Endothelial cell of umbilical vein (primary cell): ENCODE data around the gene TMEM135. TPM values are rescaled to one million over a fixed set of nuclear protein-coding genes. Genes with fewer than 3 reads are reported as not detected.
"Not testable (repeated sequence)": the region's sequence is repeated elsewhere in the genome, so short reads cannot be mapped to it uniquely, and the experiment has no call there.

Source experiments
- BruUV-seq: library from RNA; stranded (reverse); fragments of 400-500 nt; replicated peaks from 2 replicates; lab custom pipeline; 2021; lab: Mats Ljungman, UMichigan
- CTCF ChIA-PET: fragments of 300-600, 350-600 bp; sonication (Branson Sonifier 250); formaldehyde crosslinking; loops from one replicate; lab custom pipeline; 2021; ENCODE audit warnings: antibody characterized with exemption, inconsistent platforms; lab: Charles Lee
- POLR2A ChIA-PET: fragments of 300-600, 350-600 bp; sonication (Branson Sonifier 250); formaldehyde crosslinking; loops from one replicate; lab custom pipeline; 2021; ENCODE audit warnings: antibody characterized with exemption, inconsistent platforms; lab: Charles Lee
- DNase-seq: peaks from one replicate; pipeline ENCODE4 v3.0.0-alpha.2; 2011; ENCODE audit warnings: low read depth, low spot score
- FAIRE-seq: peaks from 2 replicates; lab custom pipeline; 2011; peaks lifted over from hg19 to GRCh38; lab: Jason Lieb, UNC
- H2AFZ ChIP-seq: 2 replicates; pipeline ENCODE4 v1.6.0; 2012; ENCODE audit warnings: low read depth, low read length, control low read depth, inconsistent platforms
- H3K27ac ChIP-seq: 2 replicates; pipeline ENCODE4 v1.5.1; 2011; ENCODE audit warnings: low read depth, mild to moderate bottlenecking, control low read depth, low read length, moderate library complexity; ENCODE audit not compliant: insufficient read depth
- H3K27me3 ChIP-seq, 2 experiments: 2 replicates each; pipeline versions ENCODE4 v1.6.0 to v1.6.1; 2011; ENCODE audit warnings: low read length in 2 of 2, mixed read lengths in 1 of 2; ENCODE audit not compliant: control insufficient read depth in 2 of 2, insufficient read depth in 2 of 2
- H3K36me3 ChIP-seq, 2 experiments: 2 replicates in 1 of 2; 3 replicates in 1 of 2; pipeline ENCODE4 v1.5.1; 2011; ENCODE audit warnings: low read length in 2 of 2, mild to moderate bottlenecking in 1 of 2, moderate library complexity in 1 of 2; ENCODE audit not compliant: control insufficient read depth in 2 of 2, insufficient read depth in 2 of 2; ENCODE audit errors: extremely low read depth in 1 of 2
- H3K4me1 ChIP-seq: 3 replicates; pipeline ENCODE4 v1.5.1; 2011; ENCODE audit warnings: mild to moderate bottlenecking, low read length; ENCODE audit not compliant: control insufficient read depth, insufficient read depth; ENCODE audit errors: extremely low read depth
- H3K4me2 ChIP-seq: 2 replicates; pipeline ENCODE4 v1.6.1; 2011; ENCODE audit warnings: low read length, control low read depth, mixed read lengths; ENCODE audit not compliant: insufficient read depth
- H3K4me3 ChIP-seq, 3 experiments: fragments of 200-600 bp in 1 of 3; sonication (generic), shearing (Covaris generic) in 1 of 3; replicated peaks in 1 of 3; 2 replicates each; pipeline ENCODE4 v1.5.1; 2011 to 2016; ENCODE audit warnings: control low read depth in 3 of 3, low read length in 3 of 3, mild to moderate bottlenecking in 2 of 3, inconsistent platforms in 1 of 3, low read depth in 1 of 3, moderate library complexity in 1 of 3; ENCODE audit not compliant: insufficient read depth in 1 of 3
- H3K79me2 ChIP-seq: 2 replicates; pipeline ENCODE4 v1.6.0; 2012; ENCODE audit warnings: low read length, inconsistent platforms; ENCODE audit not compliant: control insufficient read depth, insufficient read depth
- H3K9ac ChIP-seq: replicated peaks from 2 replicates; pipeline ENCODE3; 2011; ENCODE audit warnings: low read length, control low read depth; ENCODE audit not compliant: insufficient read depth; ENCODE audit errors: extremely low read depth
- H3K9me1 ChIP-seq: replicated peaks from 3 replicates; pipeline ENCODE4 v1.6.0; 2011; ENCODE audit warnings: mild to moderate bottlenecking, low read length; ENCODE audit not compliant: control insufficient read depth, insufficient read depth; ENCODE audit errors: extremely low read depth
- H3K9me3 ChIP-seq: replicated peaks from 2 replicates; pipeline ENCODE4 v1.5.1; 2012; ENCODE audit warnings: low read length, inconsistent platforms; ENCODE audit not compliant: control insufficient read depth, insufficient read depth
- H4K20me1 ChIP-seq: replicated peaks from 2 replicates; pipeline ENCODE3; 2011; ENCODE audit warnings: mild to moderate bottlenecking, low read length; ENCODE audit not compliant: control insufficient read depth, insufficient read depth; ENCODE audit errors: extremely low read depth
- GATA2 ChIP-seq: IDR thresholded peaks from 2 replicates; pipeline ENCODE4 v1.7.0; 2011; ENCODE audit warnings: low read depth, mild to moderate bottlenecking, moderate library complexity, mixed read lengths, low read length; ENCODE audit not compliant: insufficient read length, insufficient read depth
- MAX ChIP-seq: IDR thresholded peaks from 2 replicates; pipeline ENCODE4 v1.6.1; 2011; ENCODE audit not compliant: insufficient read depth, insufficient read length
- POLR2AphosphoS5 ChIP-seq: IDR thresholded peaks from 2 replicates; pipeline ENCODE4 v1.6.1; 2012; ENCODE audit warnings: low read depth, mild to moderate bottlenecking, control low read depth, low read length, moderate library complexity; ENCODE audit not compliant: insufficient read depth
- dilution Hi-C: fragments of 300-500 bp; cut with MboI; formaldehyde crosslinking; loops from one replicate; pipeline ENCODE4 v1.15.0; 2019; ENCODE audit warnings: low sequenced_read_pairs; ENCODE audit not compliant: extremely low pct_ligation_motif_present
- intact Hi-C: fragments of 100-400 bp; cut with micrococcal nuclease; formaldehyde crosslinking; loops from one replicate; pipeline ENCODE4 v1.10.0; 2022
- polyA plus RNA-seq, 4 experiments: library from polyadenylated mRNA; depleted of rRNA in 3 of 4; stranded (reverse) in 3 of 4; unstranded in 1 of 4; fragments of >200 nt; gene quantifications; 2 replicates each; pipeline versions ENCODE4 v1.2.1 to v1.2.3, GENCODE V29; 2011 to 2012; ENCODE audit warnings: missing spikeins in 1 of 4
- total RNA-seq: library from RNA; stranded (reverse); gene quantifications from 2 replicates; pipeline ENCODE4 v1.2.3, GENCODE V29; 2021

Gene TMEM135
- total and polyA plus RNA-seq, 2 donors (not counting 3 experiments of a cell fraction or from before 2014, with no cell fraction given): 12.3 to 33.2 TPM

- H4K20me1 ChIP-seq, H3K79me2 ChIP-seq, H3K9me1 ChIP-seq, dilution Hi-C loops, H3K9ac ChIP-seq, H3K4me3 ChIP-seq, intact Hi-C loops, H3K4me1 ChIP-seq, H3K27ac ChIP-seq, H2AFZ ChIP-seq, H3K27me3 ChIP-seq, BruUV-seq, H3K9me3 ChIP-seq, DNase-seq, FAIRE-seq, H3K4me2 ChIP-seq, H3K36me3 ChIP-seq: not testable (repeated sequence)
- CTCF ChIA-PET: interaction anchor here (1.0 to 1.9 kb wide), 3 partner anchors 9 to 65 kb away, joined by 3 to 13 read pairs (median 4); no protein-coding TSS in a partner anchor
- POLR2A ChIA-PET: interaction anchor here (0.6 kb wide), 1 partner anchor 36 kb away, joined by 14 read pairs; no protein-coding TSS in a partner anchor
Measured at GRCh38 chr11:87004281-87004680, 33.5 kb upstream of the TMEM135 start.

GRCh38 chr11:87005569-87005921, 32.2 kb upstream of the TMEM135 start:
- no peaks in the 10 kb centered on the region for H3K36me3 ChIP-seq
- TF ChIP-seq GATA2 (no peak), MAX (no peak), POLR2AphosphoS5 (no peak)
- no peaks in the 10 kb centered on the region for H3K9me1 ChIP-seq
- no peak overlapping the region for H3K9ac ChIP-seq
- H3K4me1 ChIP-seq: no peaks in the 10 kb centered on the region
- no peaks in the 10 kb centered on the region for H3K27me3 ChIP-seq
- no peak overlapping the region for H3K27ac ChIP-seq
- H3K79me2 ChIP-seq: no peaks in the 10 kb centered on the region
- no peak for FAIRE-seq
- H3K9me3 ChIP-seq: no peaks in the 10 kb centered on the region
- H2AFZ ChIP-seq: no peak overlapping the region
- BruUV-seq: no TSS peak
- POLR2A ChIA-PET: no interaction called here
- no peak overlapping the region for H3K4me2 ChIP-seq
- CTCF ChIA-PET: interaction anchor here (0.7 to 1.7 kb wide), 7 partner anchors 10 to 262 kb away, joined by 3 to 21 read pairs (median 4); no protein-coding TSS in a partner anchor
- intact Hi-C loops (no loop called here), dilution Hi-C loops (no loop called here)
- no peak for DNase-seq
- no peak overlapping the region for H3K4me3 ChIP-seq
- H4K20me1 ChIP-seq: no peaks in the 10 kb centered on the region
